ENCODE data around the gene TLE1. TPM values are rescaled to one million over a fixed set of nuclear protein-coding genes. Genes with fewer than 3 reads are reported as not detected.

The TLE1 gene
- total RNA-seq, 1 experiment from 2014 or later, result 79.3 TPM

- Histone ChIP-seq H3K79me2 (ENCODE audit: insufficient read depth, low read length) (no peaks in the 10 kb centered on the region), H2BK20ac (ENCODE audit: low read depth, low read length, poor library complexity, severe bottlenecking) (no peak overlapping the region), H4K8ac (replicated peaks; ENCODE audit: insufficient read length, low read depth, low read length) (no peak overlapping the region), H3K27ac (ENCODE audit: insufficient read length, low read depth, low read length) (no peak overlapping the region), H3K23me2 (ENCODE audit: insufficient read length, low read depth, low read length, poor library complexity, severe bottlenecking) (no peaks in the 10 kb centered on the region), H3K18ac (ENCODE audit: insufficient read length, low read depth, low read length) (no peak overlapping the region), H3K56ac (ENCODE audit: insufficient read length, low read depth, low read length) (no peak overlapping the region), H4K20me1 (ENCODE audit: control insufficient read depth, insufficient read depth, insufficient read length) (no peaks in the 10 kb centered on the region), H3K4ac (ENCODE audit: low read depth, low read length) (no peak overlapping the region), H4K5ac (ENCODE audit: insufficient read length, low read depth, low read length) (no peak overlapping the region), H3K9ac (ENCODE audit: extremely low read depth, insufficient read length, low read length) (no peak overlapping the region), H3K14ac (ENCODE audit: insufficient read depth, low read length) (no peak overlapping the region), H2BK5ac (ENCODE audit: insufficient read length, low read length) (no peak overlapping the region), H3K23ac (ENCODE audit: insufficient read length, low read depth, low read length) (no peak overlapping the region), H3K4me1 (ENCODE audit: insufficient read depth, low read length) (no peaks in the 10 kb centered on the region), H3K9me3 (ENCODE audit: control insufficient read depth, low read depth, low read length) (no peaks in the 10 kb centered on the region), H2AK5ac (ENCODE audit: insufficient read length, low read length) (no peak overlapping the region), H2BK12ac (ENCODE audit: insufficient read length, low read depth, low read length) (no peak overlapping the region), H3K79me1 (ENCODE audit: insufficient read depth, low read depth, low read length, poor library complexity, severe bottlenecking) (no peaks in the 10 kb centered on the region), H3K4me2 (ENCODE audit: insufficient read depth, insufficient read length, low read length) (no peak overlapping the region), H2BK120ac (ENCODE audit: low read depth, low read length, poor library complexity, severe bottlenecking) (no peak overlapping the region), H3K27me3 (ENCODE audit: insufficient read depth, low read length) (no peaks in the 10 kb centered on the region), H4K91ac (ENCODE audit: insufficient read length, low read depth, low read length) (no peak overlapping the region), H2AFZ (ENCODE audit: low read length) (no peak overlapping the region), H3T11ph (ENCODE audit: low read length) (no peak overlapping the region), H2BK15ac (ENCODE audit: low read depth, low read length) (no peak overlapping the region)
- WGBS (ENCODE audit: extremely low coverage, insufficient read length, low lambda C conversion rate), result no CpG with 5 or more reads among the region's 23 CpGs
- peak overlapping the region in 1 of 3 experiments; percentile 27; a peak in 3 of 7 replicates for H3K27ac Mint-ChIP-seq
- H3K27me3 Mint-ChIP-seq (ENCODE audit: low read depth), result no peaks in the 10 kb centered on the region
- peaks cover 57 to 88% (median 87%) of the 10 kb centered on the region in 3 experiments; a peak in 6 of 7 replicates for H3K36me3 Mint-ChIP-seq (ENCODE audit: insufficient read depth in 1 of 3, low read depth in 3 of 3)
- H3K4me1 Mint-ChIP-seq, result peaks cover 5 to 7% of the 10 kb centered on the region in 2 experiments; a peak in 2 of 4 replicates
- TF ChIP-seq CTCF (conservative IDR thresholded peaks at IDR 0.05), result no peak
- no peak for DNase-seq
- H3K4me3 Mint-ChIP-seq, result no peak overlapping the region
- no peaks in the 10 kb centered on the region for H3K9me3 Mint-ChIP-seq
Measured at GRCh38 chr9:81613002-81613812, 76.1 kb downstream of the TLE1 start.
